HG03066 (cell line): ENCODE data around the gene RHOA.
A peak's percentile ranks its signal among the peaks of the same experiment; 100 is the strongest.
"Not testable (repeated sequence)": the region's sequence is repeated elsewhere in the genome, so short reads cannot be mapped to it uniquely, and the experiment has no call there.

Experiments used
- ATAC-seq: cut with Tn5 transposase; IDR thresholded peaks from one replicate; pipeline ENCODE4 v1.9.1; 2021; ENCODE audit warnings: low read depth; ENCODE audit not compliant: unreplicated experiment

Gene RHOA

DNA sequence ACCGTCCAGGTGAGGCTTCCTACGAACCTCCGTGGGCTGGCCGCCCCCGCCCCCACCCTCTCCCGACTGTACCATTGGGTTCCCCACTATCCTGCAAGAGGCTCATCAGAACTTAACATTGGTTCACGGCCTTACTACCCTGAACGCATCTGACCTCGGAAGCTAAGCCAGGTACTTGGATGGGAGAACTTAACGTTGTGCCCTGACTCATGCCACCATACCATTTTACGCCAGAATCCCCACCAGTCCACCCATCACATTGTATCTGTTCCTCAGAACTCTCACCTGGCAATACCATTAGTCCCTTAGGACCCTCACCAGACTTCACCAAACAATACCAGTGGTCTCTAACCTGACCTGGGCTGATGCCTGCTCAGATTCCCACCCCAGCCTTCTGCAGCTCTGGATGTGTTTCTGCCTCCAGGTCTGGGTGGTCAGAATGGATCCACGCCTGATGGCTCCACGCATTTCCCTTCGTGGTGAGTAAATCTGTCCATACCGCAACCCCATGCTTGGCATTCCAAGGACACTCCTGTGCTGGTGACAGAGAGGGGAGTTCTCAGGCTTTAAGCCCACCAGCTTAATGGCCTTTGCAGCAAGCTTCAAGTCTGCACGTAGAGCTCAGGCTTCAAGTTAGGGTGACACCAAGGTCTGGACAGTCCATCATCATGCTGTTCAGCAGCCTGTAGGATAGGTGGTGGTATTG lies 1.0 kb upstream of the RHOA start:
- ATAC-seq, result no peak

DNA sequence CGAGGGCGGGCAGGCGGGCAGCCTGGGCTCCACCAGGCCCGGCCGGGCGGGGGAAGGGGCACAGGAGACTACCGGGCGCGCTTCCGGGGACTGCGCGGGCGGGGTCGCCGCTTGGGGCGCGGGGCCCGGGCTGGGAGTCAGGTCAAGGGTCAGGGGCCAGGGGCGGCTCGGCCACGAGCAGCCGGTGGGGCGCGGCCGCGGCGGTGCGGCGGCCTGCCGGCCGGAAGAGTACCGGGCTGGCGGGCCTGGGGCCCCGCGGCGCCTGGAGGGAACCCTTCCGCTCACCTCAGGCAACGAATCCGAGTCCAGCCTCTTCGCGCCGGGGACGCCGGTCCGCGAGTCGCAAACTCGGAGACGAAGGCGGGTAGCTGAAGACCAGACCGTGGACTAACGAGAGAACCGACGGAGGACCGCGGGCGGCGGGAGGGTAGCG lies 225 bp downstream of the RHOA start:
- ATAC-seq, result peak; percentile 25

DNA sequence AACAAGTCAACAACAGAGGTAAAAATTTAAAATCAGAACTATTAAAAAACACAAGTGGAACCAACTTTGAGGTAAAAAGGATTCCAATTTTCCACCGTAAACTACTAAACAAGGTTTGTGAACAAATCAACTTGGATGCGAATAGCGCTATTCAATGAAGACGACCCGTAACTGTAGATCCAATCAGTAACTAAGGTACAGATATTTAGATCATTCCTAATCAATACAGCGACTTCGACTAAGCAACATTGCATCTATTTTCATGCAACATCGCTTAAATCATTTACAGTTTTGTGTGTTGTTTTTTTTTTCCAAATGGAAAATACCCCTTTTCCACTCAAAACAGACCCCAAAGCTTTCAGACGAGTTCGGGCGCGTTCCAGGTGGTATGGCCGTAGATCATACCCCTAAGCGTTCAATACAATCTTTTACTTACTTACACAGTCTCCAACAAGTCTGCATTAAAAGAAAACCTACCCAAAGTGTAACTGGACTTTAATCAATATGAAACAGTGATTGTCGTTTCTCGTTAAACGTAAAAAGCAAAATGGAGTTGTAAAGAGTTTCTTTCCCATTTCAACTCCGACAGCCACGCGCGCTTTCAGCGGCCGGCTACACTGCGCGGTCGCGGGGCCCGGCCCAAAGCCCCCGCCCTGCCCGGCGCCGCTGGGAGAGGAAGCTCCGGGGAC lies 786 bp downstream of the RHOA start:
- no peak for ATAC-seq

DNA sequence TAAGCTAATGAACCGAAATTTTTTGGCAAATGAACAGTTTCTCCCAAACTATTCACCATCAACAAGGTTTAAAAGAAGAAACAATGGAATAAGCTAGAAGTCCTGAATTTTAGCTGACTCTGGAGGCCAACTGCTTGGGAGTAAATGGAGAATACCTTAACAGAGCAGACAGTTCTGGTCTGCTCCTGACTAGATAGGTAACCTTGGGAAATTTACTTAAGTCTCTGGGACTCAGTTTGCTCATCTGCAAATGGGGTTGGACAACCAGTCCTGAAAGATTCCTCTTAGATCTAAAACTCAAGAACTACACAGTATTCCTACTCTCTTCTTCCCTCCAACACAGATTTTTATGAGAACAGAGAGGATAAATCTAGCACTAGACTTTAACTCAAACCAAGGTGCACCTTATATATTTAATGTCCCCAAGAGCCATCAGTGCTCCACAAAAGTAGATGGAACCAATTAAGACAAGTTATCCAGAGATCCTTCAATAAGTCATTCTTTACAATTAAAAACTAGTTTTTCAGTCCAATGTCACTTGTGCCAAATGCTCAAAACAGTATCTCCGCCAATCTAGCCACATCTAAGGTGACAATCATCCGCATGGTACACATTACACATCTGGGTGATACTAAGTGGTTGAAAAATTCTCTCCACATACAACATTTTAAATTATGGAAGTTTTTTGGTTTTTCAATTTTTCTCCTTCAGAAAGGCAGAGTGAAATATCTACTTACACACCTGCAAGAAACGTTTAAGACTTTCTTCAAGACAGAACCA lies 1.5 kb downstream of the RHOA start:
- no peak for ATAC-seq

DNA sequence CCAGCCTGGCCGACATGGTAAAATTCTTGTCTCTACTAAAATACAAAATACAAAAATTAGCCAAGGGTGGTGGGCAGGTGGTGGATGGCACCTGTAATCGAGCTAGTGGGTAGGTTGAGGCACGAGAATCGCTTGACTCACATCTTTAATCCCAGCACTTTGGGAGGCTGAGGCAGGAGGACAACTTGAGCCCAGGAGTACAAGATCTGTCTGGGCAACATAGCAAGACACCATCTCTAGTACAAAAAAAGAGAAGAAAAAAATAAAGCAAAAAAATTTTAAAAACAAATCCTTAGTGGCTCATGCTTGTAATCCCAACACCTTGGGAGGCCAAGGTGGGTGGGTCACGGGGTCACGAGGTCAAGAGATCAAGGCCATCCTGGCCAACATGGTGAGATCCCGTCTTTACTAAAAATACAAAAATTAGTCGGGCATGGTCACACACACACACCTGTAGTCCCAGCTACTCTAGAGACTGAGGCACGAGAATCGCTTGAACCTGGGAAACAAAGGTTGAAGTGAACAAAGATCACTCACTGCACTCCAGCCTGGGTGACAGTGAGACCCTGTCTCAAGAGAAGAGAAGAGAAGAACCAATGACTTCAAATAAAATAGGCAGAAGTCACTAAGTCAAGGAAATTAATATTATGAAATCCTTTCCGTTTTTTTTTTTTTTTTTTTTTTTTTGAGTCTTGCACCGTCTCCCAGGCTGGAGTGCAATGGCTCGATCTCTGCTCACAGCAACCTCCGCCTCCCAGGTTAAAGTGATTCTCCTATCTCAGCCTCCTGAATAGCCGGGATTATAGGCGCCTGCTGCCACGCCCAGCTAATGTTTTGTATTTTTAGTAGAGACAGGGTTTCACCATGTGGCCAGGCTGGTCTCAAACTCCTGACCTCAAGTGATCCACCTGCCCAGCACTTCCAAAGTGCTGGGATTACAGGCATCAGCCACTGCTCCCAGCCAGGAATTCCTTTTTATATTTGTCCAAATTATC lies 4.9 kb downstream of the RHOA start:
- ATAC-seq, result no peak

DNA sequence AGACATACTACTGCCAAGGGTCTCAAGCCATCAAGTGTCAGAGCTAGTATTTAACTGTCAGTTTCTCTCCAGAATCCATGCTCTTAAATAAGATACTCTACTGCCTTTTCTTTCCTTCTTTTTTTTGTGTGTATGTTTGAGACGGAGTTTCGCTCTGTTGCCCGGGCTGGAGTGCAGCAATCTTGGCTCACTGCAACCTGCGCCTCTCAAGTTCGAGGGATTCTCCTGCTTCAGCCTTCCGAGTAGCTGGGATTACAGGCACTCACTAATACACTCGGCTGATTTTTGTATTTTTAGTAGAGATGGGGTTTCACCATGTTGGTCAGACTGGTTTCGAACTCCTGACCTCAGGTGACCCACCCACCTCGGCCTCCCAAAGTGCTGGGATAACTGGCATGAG lies 6.2 kb downstream of the RHOA start:
- ATAC-seq, result not testable (repeated sequence)

DNA sequence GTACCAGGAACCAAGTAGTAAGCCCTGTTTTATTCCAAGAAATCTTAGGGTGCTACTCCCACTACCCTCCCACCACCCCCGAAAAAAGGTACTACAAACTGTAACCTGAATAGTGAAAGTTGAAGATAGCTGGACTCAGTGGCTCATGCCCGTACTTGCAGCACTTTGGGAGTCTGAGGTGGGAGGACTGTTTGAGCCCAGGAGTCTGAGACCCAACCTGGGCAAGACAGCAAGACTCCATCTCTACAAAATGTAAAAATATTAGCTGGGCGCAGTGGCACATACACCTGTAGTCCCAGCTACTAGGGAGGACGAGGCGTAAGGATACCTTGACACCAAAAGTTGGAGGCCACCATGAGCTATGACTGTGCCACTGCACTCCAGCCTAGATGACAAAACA lies 7.9 kb downstream of the RHOA start:
- no peak for ATAC-seq

DNA sequence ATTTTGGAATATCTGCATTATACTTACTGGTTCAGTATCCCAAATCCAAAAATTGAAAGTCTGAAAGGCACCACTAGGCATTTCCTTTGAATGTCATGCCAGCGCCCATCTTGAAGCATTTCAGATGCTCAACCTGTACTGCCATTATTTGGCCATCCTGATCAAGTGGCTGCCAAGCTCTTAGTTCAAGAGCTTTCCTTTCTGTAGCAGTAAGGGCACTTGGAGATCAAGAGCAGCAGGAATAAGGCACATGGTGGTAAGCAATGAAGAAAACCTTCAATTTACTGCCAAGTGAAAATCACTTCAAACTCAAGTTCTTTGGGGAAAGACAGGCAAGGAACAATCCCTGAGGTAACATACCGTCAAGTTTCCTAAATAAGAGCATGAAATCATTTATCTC lies 10.0 kb downstream of the RHOA start:
- ATAC-seq, result no peak

DNA sequence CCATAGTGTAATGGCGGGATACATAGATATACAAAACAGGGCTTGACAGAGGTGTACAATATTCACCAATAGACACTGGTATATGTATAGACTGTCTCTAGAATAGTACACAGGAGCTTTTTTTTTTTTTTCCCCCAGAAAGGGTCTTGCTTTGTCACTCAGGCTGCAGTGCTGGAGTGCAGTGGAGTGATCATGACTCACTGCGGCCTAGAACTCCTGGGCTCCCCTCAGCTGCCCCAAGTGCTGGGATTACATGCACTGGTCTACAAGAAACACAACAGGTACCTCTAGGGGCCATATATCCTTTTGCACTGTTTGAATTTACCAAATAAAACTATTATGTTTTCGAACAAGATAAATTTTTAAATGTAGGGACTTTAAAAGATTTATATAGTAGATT lies 12.3 kb downstream of the RHOA start:
- ATAC-seq, result no peak

DNA sequence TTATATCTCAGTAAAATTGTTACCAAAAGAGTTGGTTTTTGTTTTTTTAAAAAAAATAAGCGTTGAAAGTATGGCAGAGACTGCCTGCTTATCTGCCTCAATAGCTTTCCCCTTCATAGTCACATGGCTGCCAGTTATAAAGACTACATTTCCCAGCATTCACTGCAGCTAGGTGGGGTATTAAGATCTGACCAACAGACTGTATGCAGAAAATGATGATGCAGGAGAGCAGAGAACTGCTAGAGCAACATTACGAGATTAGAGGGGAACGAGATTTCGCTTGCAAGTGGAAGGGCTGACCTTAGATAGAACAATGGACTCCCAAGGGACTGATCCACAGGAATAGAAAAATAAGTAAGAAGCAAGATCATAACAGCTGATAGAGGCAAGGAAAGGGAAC lies 14.3 kb downstream of the RHOA start:
- ATAC-seq, result no peak

DNA sequence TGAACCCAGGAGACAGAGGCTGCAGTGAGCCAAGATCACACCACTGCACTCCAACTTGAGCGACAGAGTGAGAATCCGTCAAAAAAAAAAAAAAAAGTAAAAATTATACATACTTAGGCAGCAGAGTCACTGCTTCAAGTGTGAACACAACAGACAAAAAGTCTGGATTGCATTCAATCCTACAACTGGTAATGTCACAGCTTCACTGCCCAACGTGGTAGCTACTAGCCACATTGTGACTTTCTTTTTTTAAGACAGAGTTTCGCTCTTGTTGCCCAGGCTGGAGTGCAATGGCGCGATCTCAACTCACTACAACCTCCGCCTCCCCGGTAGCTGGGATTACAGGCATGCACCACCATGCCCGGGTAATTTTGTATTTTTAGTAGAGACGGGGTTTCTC lies 20.5 kb downstream of the RHOA start:
- ATAC-seq, result not testable (repeated sequence)

DNA sequence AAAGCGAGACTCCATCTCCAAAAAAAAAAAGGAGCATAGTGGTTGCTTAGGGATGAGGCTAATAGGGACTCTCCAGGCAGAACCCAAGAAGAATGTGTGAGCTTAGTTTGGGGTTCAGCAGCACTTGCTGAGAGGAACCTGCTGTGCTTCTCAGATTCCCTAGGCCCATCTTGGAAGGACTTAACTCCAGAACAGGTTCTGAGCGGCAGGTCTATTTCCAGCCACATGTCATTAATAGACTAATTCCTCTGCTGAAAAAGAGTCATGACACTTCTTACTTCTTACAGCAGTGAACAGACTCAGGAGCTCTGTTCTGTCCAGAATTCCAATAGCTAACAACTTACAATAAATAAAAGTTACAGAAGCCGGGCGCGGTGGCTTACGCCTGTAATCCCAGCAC lies 22.5 kb downstream of the RHOA start:
- ATAC-seq, result no peak

DNA sequence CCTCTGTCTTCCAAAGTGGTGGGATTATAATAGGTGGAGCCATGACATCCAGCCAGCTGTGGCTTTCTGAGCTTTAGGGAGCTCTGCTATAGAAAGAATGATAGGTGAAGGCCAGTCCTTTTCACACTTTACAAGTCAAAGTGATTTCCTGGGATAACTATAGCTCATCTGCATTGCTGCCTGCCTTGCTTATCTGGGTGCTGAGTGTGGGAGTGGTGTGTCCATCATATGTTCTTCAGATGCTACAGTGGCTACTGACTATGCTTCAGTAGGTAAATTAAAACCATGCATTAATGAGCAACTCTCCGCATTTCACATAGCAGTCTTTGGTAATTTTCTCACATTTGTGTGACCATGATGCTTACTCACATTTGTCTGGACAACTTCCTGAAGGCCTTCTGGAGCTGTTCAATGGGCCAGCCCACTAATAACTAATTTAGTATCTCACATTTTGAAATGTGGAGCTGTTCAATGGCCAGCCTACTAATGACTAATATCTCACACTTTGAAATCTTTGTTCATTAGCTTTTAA lies 23.4 kb downstream of the RHOA start:
- no peak for ATAC-seq

DNA sequence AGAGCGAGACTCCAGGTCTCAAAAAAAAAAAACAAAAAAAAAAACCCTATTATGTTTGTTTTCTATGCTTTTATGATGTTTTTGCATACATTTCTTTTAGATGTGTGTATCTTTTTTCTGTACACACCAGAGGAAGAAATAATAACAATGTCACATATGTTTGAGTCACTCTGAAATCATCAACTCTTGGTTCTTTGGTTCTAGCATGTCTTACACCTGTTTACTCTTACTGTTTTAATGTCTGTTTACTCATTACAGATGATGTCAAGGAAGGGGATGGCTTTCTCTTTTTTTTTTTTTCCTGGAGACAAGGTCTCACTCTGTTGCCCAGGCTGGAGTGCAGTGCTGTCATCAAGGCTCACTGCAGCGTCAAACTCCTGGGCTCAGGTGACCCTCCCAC lies 24.1 kb downstream of the RHOA start:
- no peak for ATAC-seq

DNA sequence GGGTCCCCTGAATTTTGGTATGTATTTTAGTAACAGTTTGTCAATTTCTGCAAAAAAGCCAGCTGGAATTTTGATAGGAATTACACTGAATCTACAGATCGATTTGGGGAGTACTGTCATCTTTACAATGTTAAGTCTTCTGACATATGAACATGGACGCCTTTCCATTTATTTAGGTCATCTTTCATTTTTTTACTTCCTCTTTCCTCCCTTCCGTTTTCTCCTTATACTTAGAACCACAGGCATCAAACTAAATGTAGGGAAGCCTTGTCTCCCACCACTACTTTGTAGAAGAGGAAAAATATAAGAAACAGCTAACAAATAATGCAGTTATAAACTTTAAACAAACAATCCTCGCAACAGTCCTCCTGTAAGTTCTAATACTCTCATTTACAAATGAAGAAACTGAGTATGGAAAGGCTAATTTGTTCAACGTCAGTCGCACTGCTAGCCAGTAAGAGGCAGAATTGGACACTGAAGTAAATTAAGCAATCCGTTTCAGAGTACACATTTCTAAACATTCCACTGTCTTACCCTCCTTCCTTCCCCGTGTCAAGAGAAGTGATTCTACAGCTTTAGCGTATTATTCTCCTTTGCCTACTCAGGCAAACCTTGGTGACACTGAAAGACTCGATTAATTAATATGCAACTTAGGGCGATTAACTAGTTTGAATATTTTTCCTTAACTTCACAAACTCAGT lies 25.6 kb downstream of the RHOA start:
- no peak for ATAC-seq

DNA sequence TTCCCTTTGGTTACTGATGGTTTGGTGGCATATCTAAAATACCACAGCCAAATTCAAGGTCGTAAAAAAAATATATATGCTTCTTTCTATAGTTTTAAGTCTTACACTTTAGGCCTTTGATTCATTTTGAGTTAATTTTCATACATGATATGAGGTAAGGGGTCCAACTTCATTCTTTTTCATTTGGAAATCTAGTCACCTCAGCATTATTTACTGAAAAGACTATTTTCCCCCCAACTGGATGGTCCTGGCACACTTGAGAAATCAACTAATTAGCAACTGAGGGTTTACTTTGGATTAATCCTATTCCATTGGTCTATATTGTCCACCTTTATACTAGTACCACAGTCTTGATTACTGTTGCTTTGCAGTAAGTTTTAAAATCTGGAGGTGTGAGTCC lies 26.2 kb downstream of the RHOA start:
- no peak for ATAC-seq

DNA sequence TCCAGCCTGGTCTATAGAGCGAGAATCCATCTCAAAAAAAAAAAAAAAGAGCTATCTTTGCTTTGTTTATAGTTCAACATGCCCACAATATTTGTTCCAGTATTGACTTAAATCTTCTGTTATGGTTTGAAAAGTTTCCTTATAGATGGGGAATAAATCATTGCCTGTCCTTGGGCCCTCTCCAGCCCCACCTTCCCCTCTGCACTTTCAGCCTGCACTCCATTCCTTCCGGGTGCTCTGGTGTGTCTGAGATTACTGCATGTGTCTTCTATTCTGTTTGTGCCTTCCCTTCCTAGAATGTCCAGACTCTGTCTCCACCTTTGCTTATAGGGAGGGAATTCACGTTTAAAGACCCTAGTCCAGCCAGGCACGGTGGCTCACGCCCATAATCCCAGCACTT lies 28.4 kb downstream of the RHOA start:
- ATAC-seq, result no peak

DNA sequence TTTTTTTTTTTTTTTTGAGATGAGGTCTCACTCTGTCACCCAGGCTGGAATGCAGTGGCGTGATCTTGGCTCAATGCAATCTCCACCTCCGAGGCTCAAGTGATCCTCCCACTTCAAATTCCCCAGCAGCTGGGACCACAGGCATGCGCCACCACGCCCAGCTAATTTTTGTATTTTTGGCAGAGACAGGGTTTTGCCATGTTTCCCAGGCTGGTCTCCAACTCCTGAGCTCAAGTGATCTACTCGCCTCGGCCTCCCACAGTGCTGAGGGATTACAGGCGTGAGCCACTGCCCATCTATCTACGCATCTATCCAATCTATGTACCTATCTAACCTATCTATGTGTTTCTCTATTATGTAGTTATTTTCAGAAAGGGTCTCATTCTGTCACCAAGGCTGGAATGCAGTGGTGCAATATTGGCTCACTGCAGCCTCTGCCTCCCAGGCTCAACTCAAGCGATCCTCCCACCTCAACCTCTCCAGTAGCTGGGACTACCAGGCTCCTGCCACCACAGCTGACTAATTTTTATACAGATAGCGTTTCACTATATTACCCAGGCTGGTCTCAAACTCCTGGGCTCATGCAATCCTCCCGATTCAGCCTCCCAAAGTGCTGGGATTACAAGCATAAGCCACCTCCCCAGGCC lies 33.4 kb downstream of the RHOA start:
- no peak for ATAC-seq

DNA sequence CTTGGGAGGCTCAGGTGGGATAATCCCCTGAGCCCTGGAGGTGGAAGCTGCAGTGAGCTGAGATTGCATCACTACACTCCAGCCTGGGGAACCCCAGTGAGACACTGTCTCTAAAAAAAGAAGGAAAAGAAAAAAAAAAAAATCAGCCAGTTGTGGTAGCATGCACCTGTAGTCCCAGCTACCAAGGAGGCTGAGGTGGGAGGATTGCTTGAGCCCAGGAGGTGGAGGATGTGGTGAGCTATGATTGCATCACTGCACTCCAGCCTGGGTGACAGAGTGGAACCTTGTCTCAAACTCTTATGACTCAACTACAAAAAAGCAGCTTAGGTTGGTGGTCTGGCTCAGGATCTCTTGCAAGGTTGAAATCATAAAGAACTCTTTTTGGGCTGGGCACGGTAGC lies 34.3 kb downstream of the RHOA start:
- ATAC-seq, result no peak
